GM23338 (cell line): Measurements from ENCODE around the gene P2RY8.

ENCODE experiments used
- CTCF ChIP-seq, 2 experiments: fragments of 200-600 bp in 1 of 2; sonication (generic) in 1 of 2; conservative IDR thresholded peaks; 2 replicates each; pipeline versions ENCODE4 v1.5.1 to v1.6.1; 2016 to 2017; ENCODE audit warnings: antibody characterized with exemption in 2 of 2, low read depth in 2 of 2, mild to moderate bottlenecking in 2 of 2, moderate library complexity in 1 of 2
- POLR2AphosphoS5 ChIP-seq: IDR thresholded peaks from 2 replicates; pipeline ENCODE4 v1.6.1; 2016; ENCODE audit warnings: antibody characterized with exemption, low read depth
- ZNF114 ChIP-seq: fragments of 250-450 bp; sonication (Bioruptor Pico); IDR thresholded peaks from 2 replicates; pipeline ENCODE4 v1.5.0; 2020; ENCODE audit warnings: mild to moderate bottlenecking, moderate library complexity

GRCh38 chrX:1450361-1451161 is 86.4 kb downstream of the P2RY8 start:
- TF ChIP-seq CTCF (conservative IDR thresholded peaks at IDR 0.05; ENCODE audit: low read depth in 2 of 2): no peak
- TF ChIP-seq ZNF114 (CRISPR knock-in tag): no peak
- TF ChIP-seq POLR2AphosphoS5: no peak
